Measurements from ENCODE around the gene RER1.

Gene RER1

GRCh38 chr1:2378441-2378851 is 13.2 kb upstream of the RER1 start:
- Mint-ChIP-seq H3K4me1 (peaks cover 13% of the 10 kb centered on the region), H3K27me3 (ENCODE audit: low read depth, poor library complexity) (no peaks in the 10 kb centered on the region), H3K9me3 (no peaks in the 10 kb centered on the region), H3K27ac (no peak overlapping the region), H3K4me3 (no peak overlapping the region), H3K36me3 (ENCODE audit: low read depth) (no peaks in the 10 kb centered on the region)
- TF ChIP-seq CTCF (IDR thresholded peaks at IDR 0.05), result no peak
- DNase-seq, result peak; percentile 1

GRCh38 chr1:2378956-2379732 is 12.5 kb upstream of the RER1 start:
- Mint-ChIP-seq H3K4me1 (peaks cover 13% of the 10 kb centered on the region), H3K9me3 (no peaks in the 10 kb centered on the region), H3K36me3 (ENCODE audit: low read depth) (no peaks in the 10 kb centered on the region), H3K27me3 (ENCODE audit: low read depth, poor library complexity) (no peaks in the 10 kb centered on the region), H3K27ac (peak overlapping the region; percentile 54), H3K4me3 (no peak overlapping the region)
- TF ChIP-seq CTCF (IDR thresholded peaks at IDR 0.05), result no peak
- DNase-seq, result peak; percentile 0

GRCh38 chr1:2379733-2380404 is 11.8 kb upstream of the RER1 start:
- Mint-ChIP-seq H3K36me3 (ENCODE audit: low read depth) (no peaks in the 10 kb centered on the region), H3K27ac (no peak overlapping the region), H3K4me1 (peaks cover 13% of the 10 kb centered on the region), H3K4me3 (no peak overlapping the region), H3K27me3 (ENCODE audit: low read depth, poor library complexity) (no peaks in the 10 kb centered on the region), H3K9me3 (no peaks in the 10 kb centered on the region)
- TF ChIP-seq CTCF (IDR thresholded peaks at IDR 0.05), result no peak
- peak; percentile 3 for DNase-seq

- Mint-ChIP-seq H3K36me3 (ENCODE audit: low read depth) (no peaks in the 10 kb centered on the region), H3K4me1 (peaks cover 13% of the 10 kb centered on the region), H3K27me3 (ENCODE audit: low read depth, poor library complexity) (no peaks in the 10 kb centered on the region), H3K9me3 (no peaks in the 10 kb centered on the region), H3K4me3 (no peak overlapping the region), H3K27ac (no peak overlapping the region)
- DNase-seq, result peak; percentile 1
- no peak for TF ChIP-seq CTCF (IDR thresholded peaks at IDR 0.05)
Measured at GRCh38 chr1:2380816-2381591, 10.6 kb upstream of the RER1 start.

- Mint-ChIP-seq H3K27ac (no peak overlapping the region), H3K36me3 (ENCODE audit: low read depth) (no peaks in the 10 kb centered on the region)
- TF ChIP-seq CTCF (IDR thresholded peaks at IDR 0.05), result peak; percentile 92
Measured at GRCh38 chr1:2381741-2382620, 9.7 kb upstream of the RER1 start.

More at GRCh38 chr1:2381741-2382620, 9.7 kb upstream of the RER1 start:
- DNase-seq, result peak; percentile 91
- H3K27me3 Mint-ChIP-seq (ENCODE audit: low read depth, poor library complexity), result no peaks in the 10 kb centered on the region
- H3K9me3 Mint-ChIP-seq, result no peaks in the 10 kb centered on the region
- no peak overlapping the region for H3K4me3 Mint-ChIP-seq
- peaks cover 13% of the 10 kb centered on the region for H3K4me1 Mint-ChIP-seq
